Measurements from ENCODE around the gene ANKRD62. TPM values are rescaled to one million over a fixed set of nuclear protein-coding genes. Genes with fewer than 3 reads are reported as not detected.
A peak's percentile ranks its signal among the peaks of the same experiment; 100 is the strongest.

ANKRD62 gene
- not detected in 2 replicates for total RNA-seq

DNA sequence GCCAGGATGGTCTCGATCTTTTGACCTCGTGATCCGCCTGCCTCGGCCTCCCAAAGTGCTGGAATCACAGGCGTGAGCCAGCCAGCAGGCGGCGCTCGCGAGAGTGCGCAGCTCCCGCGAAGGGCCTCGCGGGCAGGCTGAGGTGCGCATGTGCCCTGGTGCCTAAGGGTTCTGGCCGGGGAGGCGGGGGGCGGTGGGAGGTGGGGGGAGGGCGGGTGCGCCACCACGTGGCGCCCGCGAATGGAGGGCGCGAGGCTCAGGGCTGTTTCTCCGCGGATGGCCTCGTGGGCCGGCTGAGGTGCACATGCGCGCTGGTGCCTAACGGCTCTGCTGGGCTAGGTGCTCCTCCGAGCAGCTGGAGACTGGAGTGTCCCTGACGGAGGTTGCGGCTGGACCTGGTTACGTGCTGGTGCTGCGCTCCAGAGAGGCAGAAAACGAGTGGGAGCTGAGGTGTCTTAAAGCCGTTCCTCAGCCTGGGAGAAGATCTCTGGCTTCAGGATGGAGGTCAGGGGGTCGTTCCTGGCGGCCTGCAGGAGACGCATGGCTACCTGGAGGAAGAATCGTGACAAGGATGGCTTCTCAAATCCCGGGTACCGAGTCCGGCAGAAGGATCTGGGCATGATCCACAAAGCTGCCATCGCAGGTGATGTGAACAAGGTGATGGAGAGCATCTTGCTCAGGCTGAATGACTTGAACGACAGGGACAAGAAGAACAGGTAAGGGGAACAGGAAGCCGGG, at the start of gene ANKRD62:
TSS of gene ANKRD62 (plus strand) at position 324 of the 738 bp plus-strand sequence. CDS start at position 499, 175 bp downstream.
- DNase-seq = no peak
- Mint-ChIP-seq H3K36me3 (ENCODE audit: low read depth) (no peaks in the 10 kb centered on the region), H3K27me3 (peaks cover 5% of the 10 kb centered on the region), H3K9me3 (no peaks in the 10 kb centered on the region), H3K4me3 (no peak within 1 kb of the TSS), H3K4me1 (peaks cover 2% of the 10 kb centered on the region), H3K27ac (no peak within 1 kb of the TSS)
- intact Hi-C loops (cut with micrococcal nuclease) = loop anchor here (2.0 kb wide), 1 partner anchor 143 kb away; no protein-coding TSS in a partner anchor

- H3K27ac Mint-ChIP-seq = no peak overlapping the region
- no peaks in the 10 kb centered on the region for H3K9me3 Mint-ChIP-seq
- H3K4me1 Mint-ChIP-seq = peaks cover 23% of the 10 kb centered on the region
- no peak overlapping the region for H3K4me3 Mint-ChIP-seq
- no peaks in the 10 kb centered on the region for H3K36me3 Mint-ChIP-seq (ENCODE audit: low read depth)
- H3K27me3 Mint-ChIP-seq = peaks cover 5% of the 10 kb centered on the region
- intact Hi-C loops (cut with micrococcal nuclease) = no loop called here
- no peak for DNase-seq
Measured at GRCh38 chr18:12044591-12044990, 49.1 kb upstream of the ANKRD62 start.

DNA sequence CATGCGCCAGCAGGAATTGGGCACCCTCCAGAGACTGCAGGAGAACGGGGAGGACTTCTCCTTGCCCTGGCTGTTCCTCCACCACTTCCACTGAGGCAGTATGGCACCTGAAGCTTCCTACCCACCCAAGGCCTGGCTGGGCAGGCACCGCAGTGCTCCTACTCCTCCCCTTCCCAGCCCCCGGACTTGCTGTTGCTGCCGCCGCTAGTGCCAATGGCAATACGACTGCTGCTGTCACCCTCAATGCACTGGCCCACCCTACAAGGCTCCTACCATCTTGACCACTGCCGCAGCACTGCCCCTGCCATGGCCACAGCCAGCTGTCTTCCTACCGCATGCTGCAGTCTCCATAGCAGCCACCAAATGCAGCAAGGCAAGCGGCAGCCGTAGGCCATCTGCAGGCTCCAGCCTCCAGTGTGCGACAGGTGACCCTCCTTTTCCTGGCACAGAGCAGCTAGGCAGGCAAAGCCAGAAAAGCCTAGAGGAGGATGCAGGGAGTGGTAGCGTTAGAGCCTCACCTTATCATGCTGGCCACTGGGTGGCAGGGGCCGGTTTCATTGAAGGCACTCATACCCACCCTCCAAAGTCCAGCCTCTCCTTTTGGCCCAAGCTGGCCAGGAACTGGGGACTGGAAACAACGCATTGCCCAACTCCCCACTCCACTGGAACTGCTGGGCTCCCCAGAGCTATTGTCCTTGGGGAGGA, 47.4 kb upstream of the ANKRD62 start:
- Mint-ChIP-seq H3K9me3 (no peaks in the 10 kb centered on the region), H3K4me3 (no peak overlapping the region), H3K27me3 (peaks cover 3% of the 10 kb centered on the region), H3K4me1 (peaks cover 21% of the 10 kb centered on the region), H3K36me3 (ENCODE audit: low read depth) (no peaks in the 10 kb centered on the region), H3K27ac (no peak overlapping the region)
- no peak for DNase-seq
- intact Hi-C loops (cut with micrococcal nuclease) = no loop called here

DNA sequence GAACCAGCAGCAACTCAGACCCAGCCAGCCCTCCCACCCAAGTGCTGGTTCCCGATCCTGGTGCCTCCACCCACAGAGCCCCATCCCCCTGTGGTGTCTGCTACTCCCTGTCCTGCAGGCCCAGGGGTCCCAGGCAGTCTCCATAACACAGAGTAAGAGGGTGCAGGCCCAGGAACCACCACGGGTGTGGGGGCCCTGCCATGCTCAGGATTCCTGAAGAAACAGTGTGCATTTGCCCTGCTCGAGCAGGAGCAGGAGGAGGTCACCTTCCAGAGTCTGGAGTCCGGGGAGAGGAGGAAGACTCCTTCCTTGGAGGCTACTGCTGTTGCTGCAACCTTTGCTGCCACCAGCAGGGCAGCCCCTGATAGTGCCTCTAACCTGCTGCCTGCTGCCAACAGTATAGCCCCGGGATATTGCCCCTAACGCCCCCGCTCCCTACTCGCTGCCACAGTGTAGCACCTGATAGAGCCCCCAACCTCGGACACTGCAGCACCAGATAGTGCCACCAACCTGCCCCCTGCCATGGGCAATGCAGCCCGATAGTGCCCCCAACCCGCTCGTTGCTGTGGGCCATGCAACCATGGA, 46.8 kb upstream of the ANKRD62 start:
- H3K27ac Mint-ChIP-seq = no peak overlapping the region
- peaks cover 7% of the 10 kb centered on the region for H3K27me3 Mint-ChIP-seq
- no peak for DNase-seq

GRCh38 chr18:12048010-12048826, 45.4 kb upstream of the ANKRD62 start:
- H3K4me1 Mint-ChIP-seq = peaks cover 9% of the 10 kb centered on the region
- peaks cover 17% of the 10 kb centered on the region for H3K27me3 Mint-ChIP-seq
- H3K4me3 Mint-ChIP-seq = peak overlapping the region; percentile 28
- DNase-seq = no peak
- no peaks in the 10 kb centered on the region for H3K36me3 Mint-ChIP-seq (ENCODE audit: low read depth)
- H3K27ac Mint-ChIP-seq = peak overlapping the region; percentile 26
- H3K9me3 Mint-ChIP-seq = no peaks in the 10 kb centered on the region
- intact Hi-C loops (cut with micrococcal nuclease) = no loop called here

More for the DNA sequence above, 46.8 kb upstream of the ANKRD62 start:
- Mint-ChIP-seq H3K36me3 (ENCODE audit: low read depth) (no peaks in the 10 kb centered on the region), H3K4me1 (peaks cover 14% of the 10 kb centered on the region), H3K4me3 (no peak overlapping the region), H3K9me3 (no peaks in the 10 kb centered on the region)
- intact Hi-C loops (cut with micrococcal nuclease) = no loop called here

GRCh38 chr18:12048827-12049175, 44.8 kb upstream of the ANKRD62 start:
- intact Hi-C loops (cut with micrococcal nuclease) = no loop called here
- DNase-seq = no peak
- Mint-ChIP-seq H3K4me3 (peak overlapping the region; percentile 28), H3K4me1 (peaks cover 9% of the 10 kb centered on the region), H3K9me3 (no peaks in the 10 kb centered on the region), H3K36me3 (ENCODE audit: low read depth) (no peaks in the 10 kb centered on the region), H3K27me3 (peaks cover 20% of the 10 kb centered on the region), H3K27ac (peak overlapping the region; percentile 26)

- intact Hi-C loops (cut with micrococcal nuclease) = no loop called here
- H3K36me3 Mint-ChIP-seq (ENCODE audit: low read depth) = no peaks in the 10 kb centered on the region
- peaks cover 25% of the 10 kb centered on the region for H3K27me3 Mint-ChIP-seq
- H3K4me3 Mint-ChIP-seq = no peak overlapping the region
- H3K9me3 Mint-ChIP-seq = no peaks in the 10 kb centered on the region
- no peak overlapping the region for H3K27ac Mint-ChIP-seq
- DNase-seq = no peak
- H3K4me1 Mint-ChIP-seq = peaks cover 9% of the 10 kb centered on the region
Measured at GRCh38 chr18:12049978-12050811, 43.4 kb upstream of the ANKRD62 start.

DNA sequence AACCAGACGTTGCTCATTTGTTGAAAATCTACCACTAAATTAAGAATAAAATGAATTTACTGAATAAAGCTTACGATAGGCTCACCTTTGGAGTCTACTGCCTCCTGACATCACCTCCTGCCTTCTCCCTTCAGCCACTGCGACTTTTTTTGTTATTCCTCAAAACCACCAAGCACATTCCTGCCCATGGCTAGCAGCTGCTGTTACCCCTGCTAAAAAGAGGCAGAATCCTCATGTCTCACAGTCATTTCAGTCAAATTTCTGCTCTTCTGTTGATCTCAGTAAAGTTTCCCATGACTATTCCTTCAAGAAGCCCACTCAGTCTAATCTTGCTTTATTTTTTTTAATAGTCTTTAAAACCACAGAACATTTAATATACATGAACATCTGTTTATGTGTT, 40.8 kb upstream of the ANKRD62 start:
- Mint-ChIP-seq H3K27ac (no peak overlapping the region), H3K9me3 (no peaks in the 10 kb centered on the region), H3K27me3 (peaks cover 25% of the 10 kb centered on the region), H3K4me1 (peaks cover 9% of the 10 kb centered on the region), H3K36me3 (ENCODE audit: low read depth) (no peaks in the 10 kb centered on the region), H3K4me3 (no peak overlapping the region)
- DNase-seq = no peak
- intact Hi-C loops (cut with micrococcal nuclease) = no loop called here

DNA sequence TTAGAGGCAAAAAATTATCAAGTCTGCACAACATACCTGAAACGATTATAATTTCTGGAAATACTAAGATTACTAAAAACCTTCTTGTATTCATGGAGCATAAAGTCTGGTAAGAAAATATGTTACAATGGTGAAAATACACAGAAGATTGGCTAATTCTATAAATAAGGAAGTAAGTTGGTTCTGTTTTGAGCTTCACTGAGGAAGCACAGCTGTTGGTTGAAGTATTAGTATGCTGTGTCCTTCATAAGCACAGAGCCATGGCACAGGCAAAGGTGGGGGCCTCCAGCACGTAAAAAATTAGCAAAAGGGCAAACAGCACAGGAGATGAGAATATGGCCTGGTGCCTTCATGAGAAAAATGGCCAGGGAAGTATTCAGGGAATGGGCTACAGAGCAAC, 40.4 kb upstream of the ANKRD62 start:
- H3K4me3 Mint-ChIP-seq = no peak overlapping the region
- no peaks in the 10 kb centered on the region for H3K9me3 Mint-ChIP-seq
- intact Hi-C loops (cut with micrococcal nuclease) = no loop called here

GRCh38 chr18:12056034-12056883, 37.4 kb upstream of the ANKRD62 start:
- DNase-seq = no peak
- Mint-ChIP-seq H3K4me1 (no peaks in the 10 kb centered on the region), H3K9me3 (no peaks in the 10 kb centered on the region), H3K27me3 (peaks cover 21% of the 10 kb centered on the region), H3K4me3 (no peak overlapping the region), H3K36me3 (ENCODE audit: low read depth) (no peaks in the 10 kb centered on the region), H3K27ac (no peak overlapping the region)
- intact Hi-C loops (cut with micrococcal nuclease) = no loop called here

More for the DNA sequence above, 40.4 kb upstream of the ANKRD62 start:
- H3K36me3 Mint-ChIP-seq (ENCODE audit: low read depth) = no peaks in the 10 kb centered on the region
- H3K27me3 Mint-ChIP-seq = peaks cover 25% of the 10 kb centered on the region
- peaks cover 9% of the 10 kb centered on the region for H3K4me1 Mint-ChIP-seq
- no peak overlapping the region for H3K27ac Mint-ChIP-seq
- no peak for DNase-seq

DNA sequence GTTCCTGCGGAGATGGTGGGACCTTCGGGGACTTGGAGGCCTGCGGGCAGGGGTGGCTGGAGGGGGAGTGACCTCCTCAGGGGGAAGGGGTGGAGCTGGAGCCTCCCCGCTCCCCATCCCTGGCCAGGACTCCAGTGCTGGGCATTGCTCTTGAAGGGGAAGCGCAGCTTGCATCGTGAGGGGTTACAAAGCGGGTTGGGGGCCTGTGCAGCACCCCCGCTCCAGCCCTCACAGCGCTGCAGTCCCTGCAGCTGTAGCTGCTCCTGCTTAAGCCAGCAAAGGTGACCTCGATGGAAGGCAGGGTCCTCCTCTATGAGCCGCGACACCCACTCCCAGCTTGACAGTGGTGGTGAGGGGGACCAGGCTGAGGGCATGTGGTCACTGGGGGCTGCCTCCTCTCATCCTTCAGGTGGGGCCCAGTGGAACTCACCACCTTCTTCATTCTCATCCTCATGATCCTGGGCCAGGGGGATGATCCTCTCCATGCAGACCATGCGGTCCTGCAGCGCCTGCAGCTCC, 36.7 kb upstream of the ANKRD62 start:
- Mint-ChIP-seq H3K36me3 (ENCODE audit: low read depth) (no peaks in the 10 kb centered on the region), H3K27me3 (peaks cover 17% of the 10 kb centered on the region), H3K4me1 (no peaks in the 10 kb centered on the region), H3K4me3 (no peak overlapping the region), H3K9me3 (no peaks in the 10 kb centered on the region), H3K27ac (no peak overlapping the region)
- intact Hi-C loops (cut with micrococcal nuclease) = no loop called here
- DNase-seq = peak; percentile 34

DNA sequence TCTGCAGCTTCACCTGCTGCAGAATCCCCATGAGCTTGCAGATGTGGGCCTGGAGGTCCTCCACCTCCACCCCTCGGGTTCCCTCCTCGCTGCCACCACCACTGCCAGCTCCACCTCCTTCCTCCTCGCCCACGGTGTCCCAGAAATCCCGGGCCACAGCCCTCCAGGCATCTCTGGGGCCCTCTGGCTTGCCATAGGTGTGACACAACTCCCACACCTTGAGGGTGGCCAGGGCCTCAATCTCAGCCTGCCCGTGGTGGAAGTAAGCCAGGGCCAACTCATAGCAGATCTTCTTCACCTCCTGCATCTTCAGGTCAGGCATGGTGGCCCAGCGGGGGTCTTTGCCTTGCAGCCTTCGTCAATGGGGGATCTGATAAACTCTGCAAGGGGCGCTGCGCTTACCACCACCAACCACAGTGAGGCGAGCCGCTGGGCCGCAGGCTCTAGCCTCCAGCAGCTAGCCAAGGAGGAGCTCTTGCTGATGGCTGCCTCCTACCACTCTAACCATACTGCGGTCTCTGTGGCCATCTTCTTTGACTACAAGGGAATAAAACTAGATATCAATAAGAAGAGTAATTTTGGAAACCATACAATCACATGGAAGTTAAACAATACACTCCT, 36.1 kb upstream of the ANKRD62 start:
- H3K27me3 Mint-ChIP-seq = peaks cover 14% of the 10 kb centered on the region
- no peaks in the 10 kb centered on the region for H3K4me1 Mint-ChIP-seq
- DNase-seq = peak; percentile 40
- H3K36me3 Mint-ChIP-seq (ENCODE audit: low read depth) = no peaks in the 10 kb centered on the region
- no peaks in the 10 kb centered on the region for H3K9me3 Mint-ChIP-seq
- intact Hi-C loops (cut with micrococcal nuclease) = no loop called here
- H3K27ac Mint-ChIP-seq = no peak overlapping the region
- H3K4me3 Mint-ChIP-seq = no peak overlapping the region

Data from activated CD4-positive, alpha-beta T cell treated with anti-CD3 and anti-CD28 coated beads, Interleukin-2, amount 10 ng/mL, durations not matched to agents 24 days and 14 days (primary cell).